AG09319 (cell line): ENCODE measurements around the gene AGAP1.

ENCODE experiments used
- DNase-seq: peaks from one replicate; pipeline ENCODE4 v3.0.0-alpha.2; 2010; ENCODE audit warnings: low read depth; ENCODE audit errors: extremely low read depth
- TF ChIP-seq, protein P1 (sequence below): IDR thresholded peaks from 2 replicates; pipeline ENCODE4 v1.5.1; 2011; ENCODE audit warnings: low read depth, mild to moderate bottlenecking, inconsistent platforms, low read length, moderate library complexity

Gene AGAP1

DNA sequence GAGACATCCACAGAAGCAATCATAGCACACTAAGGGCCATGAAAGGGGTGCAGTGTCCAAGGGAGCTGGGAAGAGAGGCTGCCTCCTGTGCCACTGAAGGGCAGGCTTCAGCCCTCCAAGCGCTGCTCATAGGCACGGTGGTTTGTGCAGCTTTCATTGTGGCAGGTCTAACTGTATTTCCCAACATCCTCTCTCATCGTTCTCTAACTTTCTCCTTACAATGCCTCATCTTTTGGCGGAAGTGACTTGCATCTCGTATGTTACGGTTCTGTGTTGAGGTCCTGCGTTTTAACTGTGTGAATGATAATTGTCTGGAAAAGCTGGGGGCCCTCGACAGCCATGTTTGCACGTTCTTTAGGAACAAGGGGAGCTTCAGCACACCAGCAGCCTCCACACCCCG, 460.4 kb downstream of the AGAP1 start:
- TF ChIP-seq, protein P1, sequence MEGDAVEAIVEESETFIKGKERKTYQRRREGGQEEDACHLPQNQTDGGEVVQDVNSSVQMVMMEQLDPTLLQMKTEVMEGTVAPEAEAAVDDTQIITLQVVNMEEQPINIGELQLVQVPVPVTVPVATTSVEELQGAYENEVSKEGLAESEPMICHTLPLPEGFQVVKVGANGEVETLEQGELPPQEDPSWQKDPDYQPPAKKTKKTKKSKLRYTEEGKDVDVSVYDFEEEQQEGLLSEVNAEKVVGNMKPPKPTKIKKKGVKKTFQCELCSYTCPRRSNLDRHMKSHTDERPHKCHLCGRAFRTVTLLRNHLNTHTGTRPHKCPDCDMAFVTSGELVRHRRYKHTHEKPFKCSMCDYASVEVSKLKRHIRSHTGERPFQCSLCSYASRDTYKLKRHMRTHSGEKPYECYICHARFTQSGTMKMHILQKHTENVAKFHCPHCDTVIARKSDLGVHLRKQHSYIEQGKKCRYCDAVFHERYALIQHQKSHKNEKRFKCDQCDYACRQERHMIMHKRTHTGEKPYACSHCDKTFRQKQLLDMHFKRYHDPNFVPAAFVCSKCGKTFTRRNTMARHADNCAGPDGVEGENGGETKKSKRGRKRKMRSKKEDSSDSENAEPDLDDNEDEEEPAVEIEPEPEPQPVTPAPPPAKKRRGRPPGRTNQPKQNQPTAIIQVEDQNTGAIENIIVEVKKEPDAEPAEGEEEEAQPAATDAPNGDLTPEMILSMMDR: no peak

GRCh38 chr2:235954888-235955480, 461.1 kb downstream of the AGAP1 start:
- TF ChIP-seq, protein P1: no peak
- no peak for DNase-seq

More for the DNA sequence above, 460.4 kb downstream of the AGAP1 start:
- no peak for DNase-seq

DNA sequence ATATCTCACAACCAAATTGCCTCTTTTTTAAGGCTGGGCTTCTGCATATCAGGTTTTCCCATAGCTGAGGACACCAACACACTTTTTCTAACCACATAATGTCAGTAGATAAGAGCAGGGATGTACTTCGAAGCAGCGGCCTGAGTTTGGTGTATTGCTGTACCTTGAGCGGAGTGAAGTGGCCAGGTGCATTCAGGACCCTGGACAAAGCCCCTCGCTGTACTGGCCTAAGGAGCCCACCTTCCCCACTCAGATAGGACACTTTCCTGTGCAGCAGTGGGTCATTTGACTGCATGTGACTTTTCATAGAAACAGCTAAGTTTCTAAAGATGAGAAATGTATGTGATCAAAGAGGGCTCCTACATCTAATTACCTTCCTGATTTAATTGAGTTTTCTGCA, 461.8 kb downstream of the AGAP1 start:
- TF ChIP-seq, protein P1: no peak
- DNase-seq: no peak

- TF ChIP-seq, protein P1: no peak
- no peak for DNase-seq
Measured at GRCh38 chr2:235956281-235956970, 462.6 kb downstream of the AGAP1 start.

GRCh38 chr2:235957251-235957650, 463.4 kb downstream of the AGAP1 start:
- TF ChIP-seq, protein P1: no peak

DNA sequence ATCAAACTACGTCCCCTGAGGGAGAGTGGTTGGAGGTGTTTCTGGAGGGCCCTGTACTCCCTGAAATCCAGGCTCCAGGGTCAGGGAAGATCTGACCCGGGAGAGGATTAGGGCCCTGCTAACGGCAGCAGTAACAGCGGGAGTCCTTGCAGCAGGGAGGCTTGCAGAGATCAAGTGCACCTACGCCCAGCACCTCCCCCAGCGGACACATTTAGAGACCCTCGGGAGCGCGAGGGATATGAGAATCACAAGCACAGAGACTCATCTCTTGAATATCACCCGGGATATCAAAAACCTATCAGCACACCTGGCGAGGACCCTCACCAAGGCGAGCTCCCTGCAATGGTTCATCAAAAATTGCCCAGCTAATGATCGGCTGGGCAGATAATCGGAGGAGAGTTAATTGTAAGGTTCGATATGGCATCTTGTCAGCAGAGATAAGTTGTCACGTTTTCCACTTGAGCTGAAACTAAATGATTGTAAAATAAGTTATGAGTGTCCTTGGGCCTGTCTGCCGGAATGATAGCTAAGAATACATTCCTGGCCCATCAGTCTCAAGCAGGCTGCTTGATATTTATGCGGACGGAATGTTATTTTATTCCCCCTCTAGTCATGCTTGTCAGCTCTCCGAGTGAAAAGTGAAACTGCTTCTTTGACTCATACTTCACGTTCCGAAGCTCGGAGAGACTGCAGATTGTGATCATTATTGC, 464.5 kb downstream of the AGAP1 start:
- TF ChIP-seq, protein P1: no peak
- no peak for DNase-seq

More at GRCh38 chr2:235957251-235957650, 463.4 kb downstream of the AGAP1 start:
- DNase-seq: no peak

DNA sequence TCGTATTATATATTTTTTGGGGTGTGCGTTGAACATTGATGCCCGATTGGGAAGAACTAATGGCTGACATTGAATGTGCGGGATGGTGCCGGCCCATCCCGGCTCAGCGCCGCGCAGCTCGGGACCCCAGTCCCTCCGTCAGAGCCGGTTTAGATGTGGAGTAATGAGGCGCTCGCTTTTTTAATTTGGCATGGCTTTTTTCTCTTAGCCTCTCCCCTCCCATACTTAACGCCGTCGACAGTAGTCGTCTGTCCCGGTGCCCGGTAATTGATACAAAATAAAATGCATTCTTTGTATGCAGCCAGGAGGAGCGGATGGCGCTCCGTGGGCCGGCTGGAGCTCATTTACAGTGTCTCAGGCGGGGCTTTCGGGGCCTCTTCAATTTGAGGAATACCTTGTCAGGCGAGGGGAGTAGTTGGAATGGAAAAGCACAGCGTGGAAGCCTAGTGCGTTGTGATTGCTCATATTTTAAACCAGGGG, 465.1 kb downstream of the AGAP1 start:
- no peak for DNase-seq
- TF ChIP-seq, protein P1: no peak
